OCI-LY3 (cell line): Measurements from ENCODE around the gene MRC2.

ENCODE experiments used
- CTCF ChIP-seq: fragments of 200-600, 300-600 bp; sonication (generic); IDR thresholded peaks from 2 replicates; pipeline ENCODE4 v1.5.1; 2014; ENCODE audit warnings: antibody characterized with exemption, low read length, low read depth
- EZH2phosphoT487 ChIP-seq: fragments of 200-600 bp; shearing (Covaris generic); IDR thresholded peaks from 2 replicates; pipeline ENCODE4 v1.6.1; 2018; ENCODE audit warnings: antibody characterized with exemption, mixed run types, low read depth

- TF ChIP-seq CTCF (no peak), EZH2phosphoT487 (no peak)
Measured at GRCh38 chr17:62705778-62706597, 78.5 kb downstream of the MRC2 start.
